ENCODE measurements around the gene CISD2.
"Not testable (repeated sequence)": the region's sequence is repeated elsewhere in the genome, so short reads cannot be mapped to it uniquely, and the experiment has no call there.

The CISD2 gene

DNA sequence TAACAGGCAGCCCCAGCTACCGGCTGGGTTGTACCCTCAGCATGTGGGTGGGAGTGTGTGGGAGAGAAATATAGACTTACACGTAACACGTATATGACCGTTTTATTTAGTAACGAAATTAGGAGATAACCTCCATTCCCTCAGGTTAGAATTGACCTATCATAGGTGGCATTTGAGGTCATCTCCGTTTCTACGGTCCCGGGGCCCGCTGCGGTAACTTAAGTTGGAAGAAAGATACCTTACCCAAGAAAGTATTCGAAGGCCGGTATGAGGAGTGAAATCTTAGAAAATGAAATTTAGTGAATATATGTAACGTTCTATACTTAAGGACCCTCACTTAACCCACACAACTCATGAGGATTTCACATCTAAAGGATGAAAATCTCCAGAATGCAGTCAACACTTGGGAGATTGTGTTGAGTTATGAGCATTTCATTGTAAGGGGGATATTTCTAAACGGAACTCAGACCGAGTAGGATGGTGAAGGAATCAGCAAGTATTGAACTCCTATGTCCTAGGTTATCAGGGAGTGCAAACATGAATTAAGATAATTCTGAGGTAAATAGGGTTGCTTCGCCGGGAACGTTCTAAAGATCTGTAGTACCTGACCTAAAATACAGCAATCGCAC lies 891 bp downstream of the CISD2 start:
- H3K79me2 ChIP-seq: no peaks in the 10 kb centered on the region
- H3K9ac ChIP-seq: no peak overlapping the region
- H3K9me3 ChIP-seq (ENCODE audit: control insufficient read depth, low read length): no peaks in the 10 kb centered on the region
- H3K4me2 ChIP-seq (ENCODE audit: low read length): peak overlapping the region; percentile 98
- H3K27me3 ChIP-seq (ENCODE audit: control insufficient read depth, insufficient read depth, low read length): no peaks in the 10 kb centered on the region
- peak overlapping the region; percentile 93 for H2AFZ ChIP-seq
- peak overlapping the region; percentile 94 for H3K4me3 ChIP-seq (ENCODE audit: low read depth, low read length)
- H3K36me3 ChIP-seq (ENCODE audit: control insufficient read depth, insufficient read depth, low read length): no peaks in the 10 kb centered on the region
- TF ChIP-seq, protein P1, sequence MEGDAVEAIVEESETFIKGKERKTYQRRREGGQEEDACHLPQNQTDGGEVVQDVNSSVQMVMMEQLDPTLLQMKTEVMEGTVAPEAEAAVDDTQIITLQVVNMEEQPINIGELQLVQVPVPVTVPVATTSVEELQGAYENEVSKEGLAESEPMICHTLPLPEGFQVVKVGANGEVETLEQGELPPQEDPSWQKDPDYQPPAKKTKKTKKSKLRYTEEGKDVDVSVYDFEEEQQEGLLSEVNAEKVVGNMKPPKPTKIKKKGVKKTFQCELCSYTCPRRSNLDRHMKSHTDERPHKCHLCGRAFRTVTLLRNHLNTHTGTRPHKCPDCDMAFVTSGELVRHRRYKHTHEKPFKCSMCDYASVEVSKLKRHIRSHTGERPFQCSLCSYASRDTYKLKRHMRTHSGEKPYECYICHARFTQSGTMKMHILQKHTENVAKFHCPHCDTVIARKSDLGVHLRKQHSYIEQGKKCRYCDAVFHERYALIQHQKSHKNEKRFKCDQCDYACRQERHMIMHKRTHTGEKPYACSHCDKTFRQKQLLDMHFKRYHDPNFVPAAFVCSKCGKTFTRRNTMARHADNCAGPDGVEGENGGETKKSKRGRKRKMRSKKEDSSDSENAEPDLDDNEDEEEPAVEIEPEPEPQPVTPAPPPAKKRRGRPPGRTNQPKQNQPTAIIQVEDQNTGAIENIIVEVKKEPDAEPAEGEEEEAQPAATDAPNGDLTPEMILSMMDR (IDR thresholded peaks at IDR 0.05): no peak
- no peaks in the 10 kb centered on the region for H3K4me1 ChIP-seq
- peak overlapping the region; percentile 91 for H3K27ac ChIP-seq

DNA sequence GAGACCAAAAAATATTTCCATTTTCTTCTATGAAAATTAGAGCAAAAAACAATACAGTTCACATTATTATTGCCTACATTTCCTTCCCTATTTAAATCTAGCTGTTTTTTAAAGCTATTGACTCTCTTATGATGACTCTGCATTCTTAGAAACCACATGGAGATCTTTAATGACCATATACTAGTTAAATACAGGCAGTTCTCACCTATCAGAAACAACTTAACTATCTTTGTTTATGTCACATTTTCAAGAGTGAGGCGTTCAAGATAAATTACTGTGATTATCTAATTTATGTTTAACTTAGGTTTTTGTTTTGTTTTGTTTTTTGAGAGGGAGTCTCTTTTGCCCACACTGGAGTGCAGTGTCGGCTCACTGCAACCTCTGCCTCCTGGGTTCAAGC lies 3.0 kb downstream of the CISD2 start:
- Histone ChIP-seq H3K4me2 (ENCODE audit: low read length) (no peak overlapping the region), H3K9ac (no peak overlapping the region), H3K9me3 (ENCODE audit: control insufficient read depth, low read length) (no peaks in the 10 kb centered on the region), H3K27ac (no peak overlapping the region), H3K79me2 (peaks cover 3% of the 10 kb centered on the region), H3K4me1 (no peaks in the 10 kb centered on the region), H3K4me3 (ENCODE audit: low read depth, low read length) (no peak overlapping the region), H2AFZ (no peak overlapping the region), H3K27me3 (ENCODE audit: control insufficient read depth, insufficient read depth, low read length) (no peaks in the 10 kb centered on the region), H3K36me3 (ENCODE audit: control insufficient read depth, insufficient read depth, low read length) (no peaks in the 10 kb centered on the region)
- TF ChIP-seq, protein P1 (IDR thresholded peaks at IDR 0.05): no peak

DNA sequence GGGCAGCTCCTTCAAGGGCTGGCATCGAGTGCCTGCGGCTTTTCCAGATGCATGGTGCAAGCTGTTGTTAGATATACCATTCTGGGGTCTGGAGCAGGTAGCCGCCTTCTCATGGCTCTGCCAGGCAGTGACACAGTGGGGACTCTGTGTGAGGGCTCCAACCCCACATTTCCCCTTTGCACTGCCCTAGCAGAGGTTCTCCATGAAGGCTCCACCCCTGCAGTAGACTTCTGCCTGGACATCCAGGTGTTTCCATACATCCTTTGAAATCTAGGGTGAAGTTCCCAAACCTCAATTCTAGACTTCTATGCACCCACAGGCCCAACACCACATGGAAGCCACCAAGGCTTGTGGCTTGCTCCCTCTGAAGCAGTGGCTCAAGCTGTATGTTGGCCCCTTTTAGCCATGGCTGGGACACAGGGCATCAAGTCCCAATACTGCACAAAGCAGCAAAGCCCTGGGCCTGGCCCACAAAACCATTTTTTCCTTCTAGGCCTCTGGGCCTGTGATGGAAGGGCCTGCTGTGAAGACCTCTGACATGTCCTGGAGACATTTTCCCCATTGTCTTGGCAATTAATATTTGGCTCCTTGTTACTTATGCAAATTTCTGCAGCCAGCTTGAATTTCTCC lies 8.8 kb downstream of the CISD2 start:
- H3K9ac ChIP-seq; H3K4me2 ChIP-seq (ENCODE audit: low read length); H3K27ac ChIP-seq; H3K4me3 ChIP-seq (ENCODE audit: low read depth, low read length); H3K27me3 ChIP-seq (ENCODE audit: control insufficient read depth, insufficient read depth, low read length); H2AFZ ChIP-seq; H3K4me1 ChIP-seq; H3K9me3 ChIP-seq (ENCODE audit: control insufficient read depth, low read length); H3K36me3 ChIP-seq (ENCODE audit: control insufficient read depth, insufficient read depth, low read length): not testable (repeated sequence)
- H3K79me2 ChIP-seq: peaks cover 11% of the 10 kb centered on the region

DNA sequence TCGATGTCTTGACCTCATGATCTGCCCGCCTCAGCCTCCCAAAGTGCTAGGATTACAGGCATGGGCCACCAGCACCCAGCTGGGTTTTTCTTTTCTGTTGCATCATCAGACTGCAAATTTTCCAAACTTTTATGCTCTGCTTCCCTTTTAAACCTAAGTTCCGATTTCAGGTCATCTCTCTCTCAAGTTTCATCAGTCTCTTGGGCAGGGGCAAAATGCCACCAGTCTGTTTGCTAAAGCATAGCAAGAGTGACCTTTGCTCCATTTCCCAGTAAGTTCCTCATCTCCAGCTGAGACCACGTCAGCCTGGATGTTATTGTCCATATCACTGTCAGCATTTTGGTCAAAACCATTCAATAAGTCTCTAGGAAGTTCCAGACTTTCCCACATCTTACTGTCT lies 9.6 kb downstream of the CISD2 start:
- not testable (repeated sequence) for H3K4me1 ChIP-seq; H3K9me3 ChIP-seq (ENCODE audit: control insufficient read depth, low read length); H3K27ac ChIP-seq; H2AFZ ChIP-seq; H3K4me3 ChIP-seq (ENCODE audit: low read depth, low read length); H3K9ac ChIP-seq; H3K4me2 ChIP-seq (ENCODE audit: low read length); H3K36me3 ChIP-seq (ENCODE audit: control insufficient read depth, insufficient read depth, low read length); H3K27me3 ChIP-seq (ENCODE audit: control insufficient read depth, insufficient read depth, low read length)
- H3K79me2 ChIP-seq: peaks cover 11% of the 10 kb centered on the region

DNA sequence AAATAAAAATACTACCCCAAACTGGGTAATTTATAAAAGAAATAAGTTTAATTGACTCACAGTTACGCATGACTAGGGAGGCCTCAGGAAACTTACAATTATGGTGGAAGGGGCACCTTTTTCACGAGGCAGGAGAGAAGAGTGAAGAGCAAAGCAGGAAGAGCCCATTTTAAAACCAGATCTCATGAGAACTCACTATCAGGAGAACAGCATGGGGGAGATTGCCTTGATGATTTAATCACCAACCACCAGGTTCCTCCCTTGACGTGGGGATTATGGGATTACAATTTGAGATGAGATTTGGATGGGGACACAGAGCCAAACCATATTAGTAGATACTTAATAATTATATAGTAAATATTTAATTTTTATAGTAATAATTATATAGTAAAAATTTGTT lies 10.1 kb downstream of the CISD2 start:
- Histone ChIP-seq H3K4me3 (ENCODE audit: low read depth, low read length) (no peak overlapping the region), H3K4me1 (no peaks in the 10 kb centered on the region), H3K79me2 (peaks cover 11% of the 10 kb centered on the region), H3K27ac (no peak overlapping the region), H3K27me3 (ENCODE audit: control insufficient read depth, insufficient read depth, low read length) (no peaks in the 10 kb centered on the region), H3K9me3 (ENCODE audit: control insufficient read depth, low read length) (no peaks in the 10 kb centered on the region), H3K9ac (no peak overlapping the region), H3K4me2 (ENCODE audit: low read length) (no peak overlapping the region), H3K36me3 (ENCODE audit: control insufficient read depth, insufficient read depth, low read length) (no peaks in the 10 kb centered on the region), H2AFZ (no peak overlapping the region)
- TF ChIP-seq, protein P1 (IDR thresholded peaks at IDR 0.05): no peak
